C4-2B (cell line): Measurements from ENCODE around the gene TBX4.

Experiments
- CTCF ChIP-seq: fragments of 450-650 bp; conservative IDR thresholded peaks from 2 replicates; pipeline ENCODE4 v1.5.1; 2017; ENCODE audit warnings: mild to moderate bottlenecking
- ZFX ChIP-seq: fragments of 450-650 bp; IDR thresholded peaks from 2 replicates; pipeline ENCODE4 v1.6.1; 2017

GRCh38 chr17:61456061-61456681 is 3.9 kb downstream of the TBX4 start:
- TF ChIP-seq CTCF = no peak
- no peak for TF ChIP-seq ZFX
